ENCODE data around the gene SYCE1L.
"Not testable (repeated sequence)": the region's sequence is repeated elsewhere in the genome, so short reads cannot be mapped to it uniquely, and the experiment has no call there.

The SYCE1L gene

GRCh38 chr16:77206533-77206932 lies 7.3 kb downstream of the SYCE1L start:
- no peak for DNase-seq

- no peak for DNase-seq
Measured at GRCh38 chr16:77207030-77207429, 7.8 kb downstream of the SYCE1L start.

- no peak for DNase-seq
Measured at GRCh38 chr16:77208382-77208781, 9.2 kb downstream of the SYCE1L start.

GRCh38 chr16:77211880-77212740 lies 12.9 kb downstream of the SYCE1L start:
- peak; percentile 72 for DNase-seq

GRCh38 chr16:77212741-77213541 lies 13.7 kb downstream of the SYCE1L start:
- peak; percentile 22 for DNase-seq

GRCh38 chr16:77213542-77214106 lies 14.4 kb downstream of the SYCE1L start:
- no peak for DNase-seq

GRCh38 chr16:77214411-77215138 lies 15.4 kb downstream of the SYCE1L start:
- no peak for DNase-seq

- DNase-seq = no peak
Measured at GRCh38 chr16:77219437-77219836, 20.2 kb downstream of the SYCE1L start.

- DNase-seq = no peak
Measured at GRCh38 chr16:77220427-77220826, 21.2 kb downstream of the SYCE1L start.

GRCh38 chr16:77221482-77221881 lies 22.3 kb downstream of the SYCE1L start:
- DNase-seq = no peak

- peak; percentile 31 for DNase-seq
Measured at GRCh38 chr16:77223184-77223583, 24.0 kb downstream of the SYCE1L start.

GRCh38 chr16:77225182-77225581 lies 26.0 kb downstream of the SYCE1L start:
- DNase-seq = no peak

- DNase-seq = no peak
Measured at GRCh38 chr16:77227745-77228144, 28.5 kb downstream of the SYCE1L start.

- no peak for DNase-seq
Measured at GRCh38 chr16:77231047-77231446, 31.8 kb downstream of the SYCE1L start.

GRCh38 chr16:77233799-77234519 lies 34.8 kb downstream of the SYCE1L start:
- DNase-seq = no peak

- no peak for DNase-seq
Measured at GRCh38 chr16:77234611-77235010, 35.4 kb downstream of the SYCE1L start.

- DNase-seq = peak; percentile 83
Measured at GRCh38 chr16:77236063-77236511, 36.9 kb downstream of the SYCE1L start.

GRCh38 chr16:77238593-77238992 lies 39.4 kb downstream of the SYCE1L start:
- no peak for DNase-seq

GRCh38 chr16:77242471-77242870 lies 43.3 kb downstream of the SYCE1L start:
- DNase-seq = not testable (repeated sequence)

- no peak for DNase-seq
Measured at GRCh38 chr16:77246150-77246549, 46.9 kb downstream of the SYCE1L start.

- no peak for DNase-seq
Measured at GRCh38 chr16:77250400-77250799, 51.2 kb downstream of the SYCE1L start.
